ENCODE results near the gene STAG1.

STAG1 gene

DNA sequence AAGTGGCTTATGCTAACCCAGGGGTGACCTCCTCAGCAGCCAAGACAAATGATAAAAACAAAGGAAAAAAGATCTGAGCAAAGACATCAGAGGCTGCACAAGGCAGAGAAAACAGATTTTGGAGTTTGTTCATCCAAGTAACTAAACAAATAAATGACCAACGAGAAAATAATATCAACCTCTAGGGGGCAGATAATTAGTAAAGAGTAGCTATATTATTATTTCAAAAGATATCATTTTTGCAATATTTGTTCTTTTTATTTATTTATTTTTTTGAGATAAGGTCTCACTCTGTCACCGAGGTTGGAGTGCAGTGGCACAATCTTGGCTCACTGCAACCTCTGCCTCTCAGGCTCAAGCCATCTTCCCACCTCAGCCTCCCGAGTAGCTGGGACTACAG lies 400.3 kb downstream of the STAG1 start:
- H3K9me3 ChIP-seq (ENCODE audit: control insufficient read depth, insufficient read depth, low read depth, low read length): no peaks in the 10 kb centered on the region
- peaks cover 0 to 12% of the 10 kb centered on the region in 2 experiments; a peak in 2 of 3 replicates for H3K36me3 ChIP-seq (ENCODE audit: control insufficient read depth in 2 of 2, insufficient read depth in 1 of 2, low read length in 2 of 2)
- no peak for TF ChIP-seq SCRT1 (tag by site-specific recombination; IDR thresholded peaks at IDR 0.05; ENCODE audit: borderline replicate concordance)
- TF ChIP-seq, protein P1, sequence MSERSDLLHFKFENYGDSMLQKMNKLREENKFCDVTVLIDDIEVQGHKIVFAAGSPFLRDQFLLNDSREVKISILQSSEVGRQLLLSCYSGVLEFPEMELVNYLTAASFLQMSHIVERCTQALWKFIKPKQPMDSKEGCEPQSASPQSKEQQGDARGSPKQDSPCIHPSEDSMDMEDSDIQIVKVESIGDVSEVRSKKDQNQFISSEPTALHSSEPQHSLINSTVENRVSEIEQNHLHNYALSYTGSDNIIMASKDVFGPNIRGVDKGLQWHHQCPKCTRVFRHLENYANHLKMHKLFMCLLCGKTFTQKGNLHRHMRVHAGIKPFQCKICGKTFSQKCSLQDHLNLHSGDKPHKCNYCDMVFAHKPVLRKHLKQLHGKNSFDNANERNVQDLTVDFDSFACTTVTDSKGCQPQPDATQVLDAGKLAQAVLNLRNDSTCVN (tag by site-specific recombination; optimal IDR thresholded peaks at IDR 0.05): no peak
- TF ChIP-seq, protein P2, sequence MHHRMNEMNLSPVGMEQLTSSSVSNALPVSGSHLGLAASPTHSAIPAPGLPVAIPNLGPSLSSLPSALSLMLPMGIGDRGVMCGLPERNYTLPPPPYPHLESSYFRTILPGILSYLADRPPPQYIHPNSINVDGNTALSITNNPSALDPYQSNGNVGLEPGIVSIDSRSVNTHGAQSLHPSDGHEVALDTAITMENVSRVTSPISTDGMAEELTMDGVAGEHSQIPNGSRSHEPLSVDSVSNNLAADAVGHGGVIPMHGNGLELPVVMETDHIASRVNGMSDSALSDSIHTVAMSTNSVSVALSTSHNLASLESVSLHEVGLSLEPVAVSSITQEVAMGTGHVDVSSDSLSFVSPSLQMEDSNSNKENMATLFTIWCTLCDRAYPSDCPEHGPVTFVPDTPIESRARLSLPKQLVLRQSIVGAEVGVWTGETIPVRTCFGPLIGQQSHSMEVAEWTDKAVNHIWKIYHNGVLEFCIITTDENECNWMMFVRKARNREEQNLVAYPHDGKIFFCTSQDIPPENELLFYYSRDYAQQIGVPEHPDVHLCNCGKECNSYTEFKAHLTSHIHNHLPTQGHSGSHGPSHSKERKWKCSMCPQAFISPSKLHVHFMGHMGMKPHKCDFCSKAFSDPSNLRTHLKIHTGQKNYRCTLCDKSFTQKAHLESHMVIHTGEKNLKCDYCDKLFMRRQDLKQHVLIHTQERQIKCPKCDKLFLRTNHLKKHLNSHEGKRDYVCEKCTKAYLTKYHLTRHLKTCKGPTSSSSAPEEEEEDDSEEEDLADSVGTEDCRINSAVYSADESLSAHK (tag by site-specific recombination; IDR thresholded peaks at IDR 0.05): no peak
- no peak for TF ChIP-seq ZNF426 (tag by site-specific recombination; IDR thresholded peaks at IDR 0.05)
- TF ChIP-seq ZNF157 (tag by site-specific recombination; IDR thresholded peaks at IDR 0.05): no peak
- TF ChIP-seq ZSCAN30 (tag by site-specific recombination; IDR thresholded peaks at IDR 0.05): no peak
- TF ChIP-seq TRIM28 (IDR thresholded peaks at IDR 0.05; ENCODE audit: borderline replicate concordance, low read length): no peak
- TF ChIP-seq, protein P3, sequence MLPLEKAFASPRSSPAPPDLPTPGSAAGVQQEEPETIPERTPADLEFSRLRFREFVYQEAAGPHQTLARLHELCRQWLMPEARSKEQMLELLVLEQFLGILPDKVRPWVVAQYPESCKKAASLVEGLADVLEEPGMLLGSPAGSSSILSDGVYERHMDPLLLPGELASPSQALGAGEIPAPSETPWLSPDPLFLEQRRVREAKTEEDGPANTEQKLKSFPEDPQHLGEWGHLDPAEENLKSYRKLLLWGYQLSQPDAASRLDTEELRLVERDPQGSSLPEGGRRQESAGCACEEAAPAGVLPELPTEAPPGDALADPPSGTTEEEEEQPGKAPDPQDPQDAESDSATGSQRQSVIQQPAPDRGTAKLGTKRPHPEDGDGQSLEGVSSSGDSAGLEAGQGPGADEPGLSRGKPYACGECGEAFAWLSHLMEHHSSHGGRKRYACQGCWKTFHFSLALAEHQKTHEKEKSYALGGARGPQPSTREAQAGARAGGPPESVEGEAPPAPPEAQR (tag by site-specific recombination; IDR thresholded peaks at IDR 0.05): no peak
- H3K27ac ChIP-seq (ENCODE audit: extremely low read depth, low read depth, low read length): no peak overlapping the region
- no peaks in the 10 kb centered on the region for H3K4me1 ChIP-seq (ENCODE audit: control insufficient read depth, insufficient read depth, low read length)
- ChIA-PET CTCF (interaction anchor here (0.7 to 1.2 kb wide), 7 partner anchors 23 to 680 kb away, joined by 3 to 4 read pairs (median 3); no protein-coding TSS in a partner anchor), POLR2A (no interaction called here)
- H3K4me3 ChIP-seq (ENCODE audit: low read depth, low read length): no peak overlapping the region

DNA sequence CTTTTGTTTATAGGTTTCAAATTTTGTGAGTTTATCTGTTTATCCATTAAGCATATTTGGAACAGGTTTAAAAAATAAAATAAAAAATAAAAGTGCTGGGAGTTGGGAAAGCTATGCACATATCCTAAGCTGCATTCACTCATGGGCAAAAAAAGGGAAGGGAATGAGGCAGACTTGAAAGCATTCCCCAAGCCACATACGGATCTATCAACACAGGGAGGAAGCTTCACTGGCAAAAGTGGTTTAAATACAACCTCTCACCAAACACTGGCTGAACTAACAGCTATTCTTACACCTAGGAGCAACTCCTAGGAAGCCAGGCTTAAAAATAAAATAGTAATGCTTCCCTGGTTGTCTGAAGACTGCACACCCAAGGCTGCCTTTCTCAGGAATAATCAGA lies 400.8 kb downstream of the STAG1 start:
- POLR2A ChIA-PET: no interaction called here
- H3K36me3 ChIP-seq (ENCODE audit: control insufficient read depth in 2 of 2, insufficient read depth in 1 of 2, low read length in 2 of 2): peaks cover 0 to 12% of the 10 kb centered on the region in 2 experiments; a peak in 2 of 3 replicates
- TF ChIP-seq OSR2 (tag by site-specific recombination; IDR thresholded peaks at IDR 0.05) (no peak), ZNF155 (tag by site-specific recombination; IDR thresholded peaks at IDR 0.05) (no peak), ZNF404 (tag by site-specific recombination; IDR thresholded peaks at IDR 0.05) (no peak), ZNF658 (tag by site-specific recombination; IDR thresholded peaks at IDR 0.05) (no peak), ZFHX2 (tag by site-specific recombination; conservative IDR thresholded peaks at IDR 0.05) (no peak), ZNF416 (tag by site-specific recombination; IDR thresholded peaks at IDR 0.05) (no peak), MEIS1 (CRISPR knock-in tag; IDR thresholded peaks at IDR 0.05; ENCODE audit: borderline replicate concordance) (no peak), ZNF211 (tag by site-specific recombination; IDR thresholded peaks at IDR 0.05; ENCODE audit: low read depth) (no peak), ZNF623 (tag by site-specific recombination; IDR thresholded peaks at IDR 0.05) (no peak), ZNF670 (tag by site-specific recombination; IDR thresholded peaks at IDR 0.05; ENCODE audit: low read depth) (no peak), ZNF747 (tag by site-specific recombination; IDR thresholded peaks at IDR 0.05) (no peak), FEZF1 (tag by site-specific recombination; IDR thresholded peaks at IDR 0.05) (no peak), GFI1B (tag by site-specific recombination; IDR thresholded peaks at IDR 0.05) (no peak), ZNF548 (tag by site-specific recombination; IDR thresholded peaks at IDR 0.05) (no peak)
- TF ChIP-seq, protein P1 (tag by site-specific recombination; optimal IDR thresholded peaks at IDR 0.05): no peak
- TF ChIP-seq, protein P4, sequence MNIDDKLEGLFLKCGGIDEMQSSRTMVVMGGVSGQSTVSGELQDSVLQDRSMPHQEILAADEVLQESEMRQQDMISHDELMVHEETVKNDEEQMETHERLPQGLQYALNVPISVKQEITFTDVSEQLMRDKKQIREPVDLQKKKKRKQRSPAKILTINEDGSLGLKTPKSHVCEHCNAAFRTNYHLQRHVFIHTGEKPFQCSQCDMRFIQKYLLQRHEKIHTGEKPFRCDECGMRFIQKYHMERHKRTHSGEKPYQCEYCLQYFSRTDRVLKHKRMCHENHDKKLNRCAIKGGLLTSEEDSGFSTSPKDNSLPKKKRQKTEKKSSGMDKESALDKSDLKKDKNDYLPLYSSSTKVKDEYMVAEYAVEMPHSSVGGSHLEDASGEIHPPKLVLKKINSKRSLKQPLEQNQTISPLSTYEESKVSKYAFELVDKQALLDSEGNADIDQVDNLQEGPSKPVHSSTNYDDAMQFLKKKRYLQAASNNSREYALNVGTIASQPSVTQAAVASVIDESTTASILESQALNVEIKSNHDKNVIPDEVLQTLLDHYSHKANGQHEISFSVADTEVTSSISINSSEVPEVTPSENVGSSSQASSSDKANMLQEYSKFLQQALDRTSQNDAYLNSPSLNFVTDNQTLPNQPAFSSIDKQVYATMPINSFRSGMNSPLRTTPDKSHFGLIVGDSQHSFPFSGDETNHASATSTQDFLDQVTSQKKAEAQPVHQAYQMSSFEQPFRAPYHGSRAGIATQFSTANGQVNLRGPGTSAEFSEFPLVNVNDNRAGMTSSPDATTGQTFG (tag by site-specific recombination; IDR thresholded peaks at IDR 0.05; ENCODE audit: borderline replicate concordance): no peak
- TF ChIP-seq, protein P5, sequence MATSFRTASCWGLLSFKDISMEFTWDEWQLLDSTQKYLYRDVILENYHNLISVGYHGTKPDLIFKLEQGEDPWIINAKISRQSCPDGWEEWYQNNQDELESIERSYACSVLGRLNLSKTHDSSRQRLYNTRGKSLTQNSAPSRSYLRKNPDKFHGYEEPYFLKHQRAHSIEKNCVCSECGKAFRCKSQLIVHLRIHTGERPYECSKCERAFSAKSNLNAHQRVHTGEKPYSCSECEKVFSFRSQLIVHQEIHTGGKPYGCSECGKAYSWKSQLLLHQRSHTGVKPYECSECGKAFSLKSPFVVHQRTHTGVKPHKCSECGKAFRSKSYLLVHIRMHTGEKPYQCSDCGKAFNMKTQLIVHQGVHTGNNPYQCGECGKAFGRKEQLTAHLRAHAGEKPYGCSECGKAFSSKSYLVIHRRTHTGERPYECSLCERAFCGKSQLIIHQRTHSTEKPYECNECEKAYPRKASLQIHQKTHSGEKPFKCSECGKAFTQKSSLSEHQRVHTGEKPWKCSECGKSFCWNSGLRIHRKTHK (tag by site-specific recombination; IDR thresholded peaks at IDR 0.05): no peak
- H3K4me3 ChIP-seq (ENCODE audit: low read depth, low read length): no peak overlapping the region
- no peaks in the 10 kb centered on the region for H3K9me3 ChIP-seq (ENCODE audit: control insufficient read depth, insufficient read depth, low read depth, low read length)
- no peaks in the 10 kb centered on the region for H3K4me1 ChIP-seq (ENCODE audit: control insufficient read depth, insufficient read depth, low read length)
- CTCF ChIA-PET: interaction anchor here (0.7 to 1.2 kb wide), 5 partner anchors 15 to 1742 kb away, joined by 3 read pairs; no protein-coding TSS in a partner anchor
- no peak overlapping the region for H3K27ac ChIP-seq (ENCODE audit: extremely low read depth, low read depth, low read length)
